ENCODE results near the gene NTN4.

Gene NTN4

DNA sequence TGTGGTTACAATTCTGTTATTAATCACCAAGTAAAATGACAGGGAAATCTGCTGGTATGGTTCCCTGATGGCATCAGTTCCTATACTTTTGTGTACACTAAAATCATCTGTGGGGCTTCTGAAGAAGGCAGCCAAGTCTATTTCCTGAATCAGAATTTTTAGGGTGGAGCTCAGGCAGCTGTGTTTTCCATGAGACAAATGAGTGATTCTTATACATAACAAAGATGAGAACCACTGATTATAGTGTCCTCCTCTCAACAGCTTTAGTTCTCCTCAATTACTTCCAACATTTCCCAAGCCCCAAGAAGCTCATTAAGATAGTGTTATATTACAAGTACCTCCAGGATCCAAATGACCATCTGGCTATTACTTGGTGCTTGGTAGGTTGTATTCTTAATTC is 174.8 kb downstream of the NTN4 start:
- Histone ChIP-seq H3K4me3 (ENCODE audit: control insufficient read depth in 1 of 7, extremely low read depth in 1 of 7, insufficient read depth in 4 of 7, low read depth in 2 of 7, low read length in 6 of 7) (no peak overlapping the region), H3K27me3 (replicated peaks in 2 of 5; ENCODE audit: control insufficient read depth in 4 of 5, insufficient read depth in 5 of 5, low read length in 4 of 5) (peaks cover 0 to 2% (median 0%) of the 10 kb centered on the region in 5 experiments), H3K4me1 (ENCODE audit: control extremely low read depth in 1 of 4, control insufficient read depth in 4 of 4, insufficient read depth in 4 of 4, low read length in 3 of 4) (no peaks in the 10 kb centered on the region), H3K27ac (ENCODE audit: insufficient read depth in 1 of 2, low read depth in 1 of 2, low read length in 2 of 2, poor library complexity in 1 of 2, severe bottlenecking in 2 of 2) (no peak overlapping the region), H3K9me3 (ENCODE audit: control extremely low read depth in 1 of 5, control insufficient read depth in 4 of 5, insufficient read depth in 2 of 5, low read depth in 1 of 5, low read length in 4 of 5) (no peaks in the 10 kb centered on the region), H3K36me3 (ENCODE audit: control insufficient read depth in 4 of 4, insufficient read depth in 4 of 4, low read length in 3 of 4) (no peaks in the 10 kb centered on the region)
- no peak for DNase-seq
- POLR2A ChIA-PET = no interaction called here
- CTCF ChIA-PET = no interaction called here

GRCh38 chr12:95614390-95614982 is 176.1 kb downstream of the NTN4 start:
- H3K36me3 ChIP-seq (ENCODE audit: control insufficient read depth in 4 of 4, insufficient read depth in 4 of 4, low read length in 3 of 4) = no peaks in the 10 kb centered on the region
- no peak overlapping the region for H3K4me3 ChIP-seq (ENCODE audit: control insufficient read depth in 1 of 7, extremely low read depth in 1 of 7, insufficient read depth in 4 of 7, low read depth in 2 of 7, low read length in 6 of 7)
- CTCF ChIA-PET = no interaction called here
- POLR2A ChIA-PET = interaction anchor here (0.5 kb wide), 1 partner anchor 36 kb away, joined by 4 read pairs; no protein-coding TSS in a partner anchor
- no peaks in the 10 kb centered on the region for H3K4me1 ChIP-seq (ENCODE audit: control extremely low read depth in 1 of 4, control insufficient read depth in 4 of 4, insufficient read depth in 4 of 4, low read length in 3 of 4)
- no peaks in the 10 kb centered on the region for H3K9me3 ChIP-seq (ENCODE audit: control extremely low read depth in 1 of 5, control insufficient read depth in 4 of 5, insufficient read depth in 2 of 5, low read depth in 1 of 5, low read length in 4 of 5)
- no peak overlapping the region for H3K27ac ChIP-seq (ENCODE audit: insufficient read depth in 1 of 2, low read depth in 1 of 2, low read length in 2 of 2, poor library complexity in 1 of 2, severe bottlenecking in 2 of 2)
- WGBS (ENCODE audit: insufficient coverage) = no CpG with 5 or more reads among the region's 2 CpGs
- H3K27me3 ChIP-seq (replicated peaks in 2 of 5; ENCODE audit: control insufficient read depth in 4 of 5, insufficient read depth in 5 of 5, low read length in 4 of 5) = peaks cover 0 to 2% (median 0%) of the 10 kb centered on the region in 5 experiments
- DNase-seq = no peak

DNA sequence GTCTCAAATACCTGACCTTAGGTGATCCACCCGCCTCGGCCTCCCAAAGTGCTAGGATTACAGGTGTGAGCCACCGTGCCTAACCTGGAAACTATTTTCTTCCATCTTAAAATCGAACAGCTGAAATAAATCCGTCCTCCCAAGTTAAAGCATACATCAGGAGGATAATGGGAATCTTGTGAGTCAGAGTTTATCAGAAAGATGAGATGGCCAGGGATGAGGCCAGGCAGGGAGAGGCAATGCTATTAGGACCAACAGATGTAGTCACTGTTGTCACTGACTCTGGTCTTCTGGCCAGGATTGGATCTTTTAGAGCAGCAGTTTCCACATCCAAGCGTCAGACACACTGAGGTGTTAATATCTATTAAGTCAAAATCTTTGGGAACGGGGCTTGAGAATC is 177.5 kb downstream of the NTN4 start:
- Histone ChIP-seq H3K4me1 (ENCODE audit: control extremely low read depth in 1 of 4, control insufficient read depth in 4 of 4, insufficient read depth in 4 of 4, low read length in 3 of 4) (no peaks in the 10 kb centered on the region), H3K4me3 (ENCODE audit: control insufficient read depth in 1 of 7, extremely low read depth in 1 of 7, insufficient read depth in 4 of 7, low read depth in 2 of 7, low read length in 6 of 7) (no peak overlapping the region), H3K36me3 (ENCODE audit: control insufficient read depth in 4 of 4, insufficient read depth in 4 of 4, low read length in 3 of 4) (no peaks in the 10 kb centered on the region), H3K27ac (ENCODE audit: insufficient read depth in 1 of 2, low read depth in 1 of 2, low read length in 2 of 2, poor library complexity in 1 of 2, severe bottlenecking in 2 of 2) (no peak overlapping the region), H3K9me3 (ENCODE audit: control extremely low read depth in 1 of 5, control insufficient read depth in 4 of 5, insufficient read depth in 2 of 5, low read depth in 1 of 5, low read length in 4 of 5) (no peaks in the 10 kb centered on the region), H3K27me3 (replicated peaks in 2 of 5; ENCODE audit: control insufficient read depth in 4 of 5, insufficient read depth in 5 of 5, low read length in 4 of 5) (peaks cover 0 to 4% (median 0%) of the 10 kb centered on the region in 5 experiments)
- POLR2A ChIA-PET = no interaction called here
- WGBS (ENCODE audit: insufficient coverage) = 97% methylated on average over 6 of the region's 7 CpGs
- CTCF ChIA-PET = no interaction called here
- DNase-seq = no peak

GRCh38 chr12:95611676-95612309 is 178.8 kb downstream of the NTN4 start:
- ChIA-PET CTCF (interaction anchor here (1.3 kb wide), 1 partner anchor 18 kb away, joined by 3 read pairs; no protein-coding TSS in a partner anchor), POLR2A (no interaction called here)
- DNase-seq = no peak
- no peak overlapping the region for H3K4me3 ChIP-seq (ENCODE audit: control insufficient read depth in 1 of 7, extremely low read depth in 1 of 7, insufficient read depth in 4 of 7, low read depth in 2 of 7, low read length in 6 of 7)
- peaks cover 0 to 7% (median 3%) of the 10 kb centered on the region in 5 experiments for H3K27me3 ChIP-seq (replicated peaks in 2 of 5; ENCODE audit: control insufficient read depth in 4 of 5, insufficient read depth in 5 of 5, low read length in 4 of 5)
- no peaks in the 10 kb centered on the region for H3K4me1 ChIP-seq (ENCODE audit: control extremely low read depth in 1 of 4, control insufficient read depth in 4 of 4, insufficient read depth in 4 of 4, low read length in 3 of 4)
- no peaks in the 10 kb centered on the region for H3K9me3 ChIP-seq (ENCODE audit: control extremely low read depth in 1 of 5, control insufficient read depth in 4 of 5, insufficient read depth in 2 of 5, low read depth in 1 of 5, low read length in 4 of 5)
- no peak overlapping the region for H3K27ac ChIP-seq (ENCODE audit: insufficient read depth in 1 of 2, low read depth in 1 of 2, low read length in 2 of 2, poor library complexity in 1 of 2, severe bottlenecking in 2 of 2)
- H3K36me3 ChIP-seq (ENCODE audit: control insufficient read depth in 4 of 4, insufficient read depth in 4 of 4, low read length in 3 of 4) = no peaks in the 10 kb centered on the region
- 70% methylated on average over 1 of the region's 2 CpGs for WGBS (ENCODE audit: insufficient coverage)

GRCh38 chr12:95608252-95609033 is 182.1 kb downstream of the NTN4 start:
- H3K4me1 ChIP-seq (ENCODE audit: control extremely low read depth in 1 of 4, control insufficient read depth in 4 of 4, insufficient read depth in 4 of 4, low read length in 3 of 4) = no peaks in the 10 kb centered on the region
- ChIA-PET CTCF (no interaction called here), POLR2A (no interaction called here)
- peaks cover 0 to 9% (median 2%) of the 10 kb centered on the region in 5 experiments for H3K27me3 ChIP-seq (replicated peaks in 2 of 5; ENCODE audit: control insufficient read depth in 4 of 5, insufficient read depth in 5 of 5, low read length in 4 of 5)
- 93% methylated on average over 3 of the region's 13 CpGs for WGBS (ENCODE audit: insufficient coverage)
- no peaks in the 10 kb centered on the region for H3K9me3 ChIP-seq (ENCODE audit: control extremely low read depth in 1 of 5, control insufficient read depth in 4 of 5, insufficient read depth in 2 of 5, low read depth in 1 of 5, low read length in 4 of 5)
- H3K4me3 ChIP-seq (ENCODE audit: control insufficient read depth in 1 of 7, extremely low read depth in 1 of 7, insufficient read depth in 4 of 7, low read depth in 2 of 7, low read length in 6 of 7) = no peak overlapping the region
- H3K36me3 ChIP-seq (ENCODE audit: control insufficient read depth in 4 of 4, insufficient read depth in 4 of 4, low read length in 3 of 4) = no peaks in the 10 kb centered on the region
- no peak for DNase-seq
- H3K27ac ChIP-seq (ENCODE audit: insufficient read depth in 1 of 2, low read depth in 1 of 2, low read length in 2 of 2, poor library complexity in 1 of 2, severe bottlenecking in 2 of 2) = no peak overlapping the region
